H1 (cell line): ENCODE data around the gene CST6. TPM values are rescaled to one million over a fixed set of nuclear protein-coding genes. Genes with fewer than 3 reads are reported as not detected.

Experiments
- JUND ChIP-seq: IDR thresholded peaks from 2 replicates; pipeline ENCODE4 v1.6.1; 2011; ENCODE audit warnings: mild to moderate bottlenecking, improper control_type of control experiment, low read length
- MAFK ChIP-seq: IDR thresholded peaks from 2 replicates; pipeline ENCODE4 v1.6.1; 2012; ENCODE audit warnings: low read depth, mild to moderate bottlenecking, improper control_type of control experiment, low read length
- POLR2A ChIP-seq, 2 experiments: IDR thresholded peaks; 1 replicate in 1 of 2; 2 replicates in 1 of 2; pipeline ENCODE4 v1.6.1; 2011; ENCODE audit warnings: low read depth in 2 of 2, low read length in 2 of 2, mild to moderate bottlenecking in 2 of 2; ENCODE audit errors: control extremely low read depth in 1 of 2
- TAF7 ChIP-seq: optimal IDR thresholded peaks from 2 replicates; pipeline ENCODE3; 2011; ENCODE audit warnings: low read depth, mild to moderate bottlenecking, inconsistent platforms, low read length, moderate library complexity, borderline replicate concordance
- TEAD4 ChIP-seq: IDR thresholded peaks from 2 replicates; pipeline ENCODE4 v1.6.1; 2012; ENCODE audit warnings: low read depth, low read length, inconsistent platforms, mixed read lengths
- polyA plus RNA-seq, 7 experiments: library from polyadenylated mRNA; depleted of rRNA in 3 of 7; stranded (reverse) in 5 of 7; unstranded in 2 of 7; fragments of >200 nt in 5 of 7; fragments of 200-250 nt in 2 of 7; gene quantifications; 1 replicate in 5 of 7; 2 replicates in 1 of 7; 4 replicates in 1 of 7; pipeline versions ENCODE4 v1.2.1 to v1.2.3, GENCODE V29; 2011 to 2013; ENCODE audit warnings: missing spikeins in 2 of 7, mixed read lengths in 2 of 7
- total RNA-seq: library from RNA; stranded (reverse); fragmentation: NEBNext Ultra II Directional; extraction: Animal tissue kit (Norgen Biotek cat#: 25700); gene quantifications from 2 replicates; pipeline ENCODE4 v1.2.1, GENCODE V29; 2021
- TF ChIP-seq, protein P1 (sequence below), 3 experiments: IDR thresholded peaks; 1 replicate in 2 of 3; 2 replicates in 1 of 3; pipeline versions ENCODE4 v1.5.1 to v1.6.1; 2011; ENCODE audit warnings: low read length in 3 of 3, mild to moderate bottlenecking in 3 of 3, inconsistent platforms in 2 of 3, low read depth in 1 of 3, moderate library complexity in 1 of 3; ENCODE audit not compliant: insufficient read depth in 1 of 3; ENCODE audit errors: control extremely low read depth in 1 of 3

Gene CST6
- total and polyA plus RNA-seq, 2 of the 8 experiments (the other 6 are each of a cell fraction or from before 2014, with no cell fraction given), result 1.6 to 7.6 TPM

DNA sequence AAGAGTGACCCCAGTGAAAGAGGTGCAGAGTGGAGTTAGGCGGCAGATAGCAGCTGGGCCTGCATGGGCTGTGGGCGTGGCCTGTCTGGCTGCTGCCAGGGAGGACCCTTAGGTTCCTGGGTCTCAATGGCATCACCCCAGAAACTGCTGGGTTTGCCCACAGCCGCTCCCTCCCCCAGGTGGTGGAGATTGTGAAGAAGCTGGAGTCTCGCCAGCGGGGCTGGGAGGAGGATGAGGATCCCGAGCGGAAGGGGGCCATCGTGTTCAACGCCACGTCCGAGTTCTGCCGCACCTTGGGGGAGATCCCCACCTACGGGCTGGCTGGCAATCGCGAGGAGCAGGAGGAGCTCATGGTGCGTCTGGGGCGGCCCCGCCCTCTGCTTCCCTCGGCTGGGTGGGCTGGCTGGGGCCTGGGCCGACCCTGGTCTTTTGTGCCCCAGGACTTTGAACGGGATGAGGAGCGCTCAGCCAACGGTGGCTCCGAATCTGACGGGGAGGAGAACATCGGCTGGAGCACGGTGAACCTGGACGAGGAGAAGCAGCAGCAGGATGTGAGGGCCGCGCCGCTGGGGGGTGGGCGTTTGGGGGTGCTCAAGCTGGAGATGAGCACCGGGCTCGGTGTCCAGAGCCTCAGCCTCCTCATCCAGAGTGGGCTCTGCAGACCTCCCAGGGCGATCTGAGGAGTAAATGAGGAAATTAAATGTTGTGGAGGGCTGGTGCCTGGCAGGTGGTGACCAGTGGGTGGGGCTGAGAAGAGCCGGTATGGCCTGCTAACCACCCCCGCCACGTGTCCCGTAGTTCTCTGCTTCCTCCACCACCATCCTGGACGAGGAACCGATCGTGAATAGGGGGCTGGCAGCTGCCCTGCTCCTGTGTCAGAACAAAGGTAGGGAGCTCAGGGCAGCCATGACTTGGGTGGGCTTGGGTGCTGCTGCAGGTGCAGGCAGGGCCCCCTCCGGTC, 35.3 kb upstream of the CST6 start (continued):
- TF ChIP-seq, protein P1, sequence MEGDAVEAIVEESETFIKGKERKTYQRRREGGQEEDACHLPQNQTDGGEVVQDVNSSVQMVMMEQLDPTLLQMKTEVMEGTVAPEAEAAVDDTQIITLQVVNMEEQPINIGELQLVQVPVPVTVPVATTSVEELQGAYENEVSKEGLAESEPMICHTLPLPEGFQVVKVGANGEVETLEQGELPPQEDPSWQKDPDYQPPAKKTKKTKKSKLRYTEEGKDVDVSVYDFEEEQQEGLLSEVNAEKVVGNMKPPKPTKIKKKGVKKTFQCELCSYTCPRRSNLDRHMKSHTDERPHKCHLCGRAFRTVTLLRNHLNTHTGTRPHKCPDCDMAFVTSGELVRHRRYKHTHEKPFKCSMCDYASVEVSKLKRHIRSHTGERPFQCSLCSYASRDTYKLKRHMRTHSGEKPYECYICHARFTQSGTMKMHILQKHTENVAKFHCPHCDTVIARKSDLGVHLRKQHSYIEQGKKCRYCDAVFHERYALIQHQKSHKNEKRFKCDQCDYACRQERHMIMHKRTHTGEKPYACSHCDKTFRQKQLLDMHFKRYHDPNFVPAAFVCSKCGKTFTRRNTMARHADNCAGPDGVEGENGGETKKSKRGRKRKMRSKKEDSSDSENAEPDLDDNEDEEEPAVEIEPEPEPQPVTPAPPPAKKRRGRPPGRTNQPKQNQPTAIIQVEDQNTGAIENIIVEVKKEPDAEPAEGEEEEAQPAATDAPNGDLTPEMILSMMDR (IDR thresholded peaks at IDR 0.05; ENCODE audit: control extremely low read depth in 1 of 3, insufficient read depth in 1 of 3, low read depth in 1 of 3, low read length in 3 of 3), result no peak
- no peak for TF ChIP-seq POLR2A (IDR thresholded peaks at IDR 0.05; ENCODE audit: control extremely low read depth in 1 of 2, low read depth in 2 of 2, low read length in 2 of 2)
- no peak for TF ChIP-seq TEAD4
- no peak for TF ChIP-seq JUND
- no peak for TF ChIP-seq MAFK
- no peak for TF ChIP-seq TAF7
